Measurements from ENCODE around the gene PDHX.

PDHX gene

DNA sequence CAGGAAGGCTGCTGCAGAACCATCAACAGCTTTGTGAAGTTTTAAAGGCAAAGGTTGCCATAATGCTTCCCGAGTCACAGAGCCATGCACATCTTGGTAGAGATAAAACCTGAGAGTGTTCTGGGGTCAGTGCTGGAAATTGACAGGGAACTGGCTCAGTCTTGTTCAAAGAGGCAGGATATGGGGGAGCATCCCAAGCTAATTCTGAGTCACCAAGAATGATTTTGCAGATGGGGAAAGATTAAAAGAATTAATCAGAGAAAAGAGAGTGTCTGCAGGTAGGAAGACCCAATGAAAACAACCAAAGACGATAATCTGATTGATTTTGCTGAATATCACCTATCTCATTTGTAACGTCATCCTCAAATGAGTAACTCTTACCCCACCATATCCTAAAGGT, 122.7 kb downstream of the PDHX start:
- DNase-seq: peak in 1 of 2 experiments; percentile 24
- TF ChIP-seq POLR2A (IDR thresholded peaks at IDR 0.05; ENCODE audit: low read length) (no peak), GATA1 (IDR thresholded peaks at IDR 0.05; ENCODE audit: low read depth, low read length) (no peak)

DNA sequence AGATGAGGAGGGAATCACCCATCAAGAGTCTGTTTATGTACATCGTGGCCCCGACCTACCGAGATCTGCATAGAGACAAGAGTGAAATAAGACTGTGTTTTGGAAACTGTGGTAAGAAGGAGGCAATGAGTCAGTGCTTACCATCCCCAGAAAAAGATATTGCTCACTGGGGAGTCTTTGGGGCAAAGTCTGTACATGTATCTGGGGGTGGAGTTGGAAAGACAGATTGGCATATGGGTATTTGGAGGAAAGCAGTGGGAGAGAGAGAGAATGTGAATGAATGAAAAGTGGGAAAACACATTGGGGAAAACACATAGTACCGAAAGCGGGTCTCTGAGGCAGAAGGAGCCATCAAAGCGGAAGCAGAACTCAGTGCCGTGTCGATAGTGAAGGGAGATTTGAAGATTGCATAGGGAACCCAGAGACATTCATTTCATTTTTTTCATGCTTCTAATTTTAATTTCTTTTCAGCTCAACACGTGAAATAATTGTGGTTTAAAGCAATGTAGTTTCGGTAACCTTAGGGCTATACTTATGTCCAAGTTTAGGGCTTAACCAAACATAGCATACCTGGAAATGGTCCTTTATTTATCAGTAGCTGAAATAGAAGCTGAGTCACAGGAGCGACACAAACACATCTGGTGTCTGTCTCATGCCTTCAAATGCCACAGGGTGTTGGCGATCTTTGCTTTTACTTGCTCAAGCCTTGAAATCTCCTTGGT, 124.0 kb downstream of the PDHX start:
- peak in 1 of 2 experiments; percentile 51 for DNase-seq
- no peak for TF ChIP-seq POLR2A (IDR thresholded peaks at IDR 0.05; ENCODE audit: low read length)
- TF ChIP-seq GATA1 (IDR thresholded peaks at IDR 0.05; ENCODE audit: low read depth, low read length): no peak

DNA sequence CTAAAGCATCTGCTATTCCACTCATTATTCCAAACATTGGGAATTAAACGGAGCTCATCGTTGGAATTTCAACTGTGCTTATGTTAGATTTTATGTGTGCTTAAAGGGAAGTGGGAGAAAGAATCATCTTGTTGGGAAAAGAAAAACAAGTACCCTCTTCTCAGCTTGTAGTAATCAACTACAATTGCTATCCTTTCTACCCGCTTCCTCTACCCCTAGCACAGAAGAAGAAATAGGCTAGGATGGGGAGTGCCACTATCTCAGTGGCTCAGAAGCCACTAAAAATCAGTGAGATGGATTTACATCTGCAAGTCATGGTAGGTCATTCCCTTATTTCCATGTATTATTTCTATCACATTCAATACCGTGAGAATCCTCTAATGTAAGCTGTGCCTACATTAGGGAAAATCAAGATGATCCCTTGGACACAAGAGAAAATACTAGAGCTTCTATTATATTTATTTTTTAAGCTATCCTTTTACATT, 124.7 kb downstream of the PDHX start:
- peak in 1 of 2 experiments; percentile 29 for DNase-seq
- TF ChIP-seq GATA1 (IDR thresholded peaks at IDR 0.05; ENCODE audit: low read depth, low read length): no peak
- no peak for TF ChIP-seq POLR2A (IDR thresholded peaks at IDR 0.05; ENCODE audit: low read length)

DNA sequence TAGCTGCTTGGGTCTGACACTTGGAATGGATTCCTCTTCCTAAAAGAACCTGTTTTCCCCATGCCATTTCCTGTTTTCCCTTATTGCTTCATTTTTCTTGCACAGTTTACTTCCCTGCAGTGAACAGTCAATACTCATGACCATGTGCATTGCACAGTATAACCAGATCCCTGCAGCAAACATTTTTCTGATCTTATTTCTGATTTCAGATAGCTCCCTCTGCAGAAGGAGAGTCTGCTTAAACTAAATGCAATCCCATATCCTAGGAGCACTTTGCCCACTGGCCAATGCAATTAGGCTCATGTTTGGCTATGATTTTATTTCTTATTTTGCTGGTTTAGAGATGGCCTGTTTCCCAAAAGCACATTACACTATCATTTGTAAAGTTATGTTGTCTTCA, 125.8 kb downstream of the PDHX start:
- TF ChIP-seq POLR2A (IDR thresholded peaks at IDR 0.05; ENCODE audit: low read length) (no peak), GATA1 (IDR thresholded peaks at IDR 0.05; ENCODE audit: low read depth, low read length) (no peak)
- no peak for DNase-seq

DNA sequence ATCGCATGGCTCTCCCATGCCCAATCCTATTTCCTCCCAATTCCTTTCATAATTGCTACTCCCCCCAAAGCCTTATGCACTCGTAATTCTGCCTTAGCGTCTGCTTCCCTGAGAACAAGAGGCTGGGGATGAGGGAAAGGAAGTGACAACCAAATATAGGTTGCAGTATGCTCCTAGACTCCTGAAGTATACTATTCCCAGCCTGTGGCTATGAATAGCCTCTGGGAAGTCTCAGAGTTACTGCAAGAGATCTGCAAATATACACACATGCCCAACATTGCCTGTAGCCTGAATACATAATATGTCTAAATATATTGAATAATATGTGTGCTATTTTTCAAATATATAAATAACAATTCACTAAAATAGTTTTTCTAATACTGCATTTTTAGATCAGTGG, 126.5 kb downstream of the PDHX start:
- TF ChIP-seq GATA1 (IDR thresholded peaks at IDR 0.05; ENCODE audit: low read depth, low read length) (no peak), POLR2A (IDR thresholded peaks at IDR 0.05; ENCODE audit: low read length) (no peak)

DNA sequence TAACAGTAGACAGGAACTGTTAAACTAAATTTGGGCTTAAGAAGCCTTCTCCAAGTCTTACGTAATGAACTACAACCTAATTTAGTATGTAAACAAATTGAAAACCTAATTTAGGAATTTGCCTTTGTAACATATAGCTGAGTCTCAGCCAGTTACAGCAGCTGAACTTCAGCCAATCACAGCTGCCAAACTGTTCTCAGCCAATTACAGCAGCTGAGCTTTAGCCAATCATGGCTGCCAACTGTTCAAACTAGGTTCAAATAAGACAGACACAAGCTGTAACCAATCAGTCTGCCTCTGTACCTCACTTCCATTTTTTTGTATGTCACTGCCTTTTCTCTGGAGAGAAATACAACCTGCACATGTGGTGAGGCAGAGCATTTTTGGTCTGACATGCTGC, 127.5 kb downstream of the PDHX start:
- peak; percentile 5 to 23 for DNase-seq
- TF ChIP-seq GATA1 (IDR thresholded peaks at IDR 0.05; ENCODE audit: low read depth, low read length): no peak
- no peak for TF ChIP-seq POLR2A (IDR thresholded peaks at IDR 0.05; ENCODE audit: low read length)

More for the DNA sequence above, 126.5 kb downstream of the PDHX start:
- no peak for DNase-seq

DNA sequence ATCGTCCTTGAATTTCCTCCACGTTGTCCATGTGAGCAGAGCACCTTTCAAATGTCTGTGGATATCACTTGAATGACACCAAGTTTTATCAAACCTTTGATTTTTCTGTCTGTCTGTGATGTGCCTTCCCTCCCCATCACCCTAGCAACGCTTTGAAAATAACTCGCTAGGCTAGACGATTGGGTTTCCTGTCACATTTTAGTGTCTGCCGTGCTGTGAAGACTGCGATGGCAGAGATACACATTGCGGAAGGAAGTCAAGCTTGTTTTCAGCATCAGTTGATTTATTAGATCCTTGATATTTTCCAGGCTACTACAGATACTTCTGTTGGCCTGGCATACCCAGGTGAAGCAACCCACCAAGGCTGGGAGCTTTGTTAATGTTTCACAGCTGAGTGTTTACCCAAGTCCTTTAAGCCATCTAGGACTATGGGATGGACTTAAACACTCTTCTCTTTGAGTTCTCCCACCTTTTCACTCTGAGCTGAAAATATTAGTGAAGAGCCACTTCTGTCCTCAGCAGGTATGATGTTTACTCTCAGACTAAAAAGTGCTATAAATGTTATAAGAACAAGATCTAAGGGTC, 128.9 kb downstream of the PDHX start:
- no peak for DNase-seq
- no peak for TF ChIP-seq POLR2A (IDR thresholded peaks at IDR 0.05; ENCODE audit: low read length)
